Panc1 (cell line): ENCODE measurements around the gene ATAD2B. TPM values are rescaled to one million over a fixed set of nuclear protein-coding genes. Genes with fewer than 3 reads are reported as not detected.

Source experiments
- ATAC-seq: fragments of 200-7000 bp; cut with Tn5 transposase; 2 replicates; pipeline ENCODE4 v1.9.1; 2020; ENCODE audit warnings: mild to moderate bottlenecking, moderate library complexity
- BruUV-seq: library from RNA; stranded (reverse); fragments of 400-500 nt; replicated peaks from 2 replicates; lab custom pipeline; 2021; lab: Mats Ljungman, UMichigan
- CTCF ChIA-PET: fragments of 300-600 bp; sonication (Branson Sonifier 250); formaldehyde crosslinking; loops from one replicate; lab custom pipeline; 2022; ENCODE audit warnings: antibody characterized with exemption; lab: Charles Lee
- POLR2A ChIA-PET: fragments of 300-600 bp; sonication (Branson Sonifier 250); formaldehyde crosslinking; loops from one replicate; lab custom pipeline; 2022; ENCODE audit warnings: antibody characterized with exemption; lab: Charles Lee
- DNase-seq: peaks from one replicate; pipeline ENCODE4 v3.0.0-alpha.2; 2010; ENCODE audit warnings: low read depth, low spot score
- H3K27ac ChIP-seq: 2 replicates; pipeline ENCODE4 v1.5.1; 2011; ENCODE audit warnings: mild to moderate bottlenecking, low read length, inconsistent platforms
- H3K27me3 ChIP-seq: fragments of 200-500 bp; sonication (Bioruptor generic); 2 replicates; pipeline ENCODE4 v1.6.0; 2014; ENCODE audit warnings: low read length, inconsistent platforms; ENCODE audit not compliant: control insufficient read depth, insufficient read depth
- H3K36me3 ChIP-seq: fragments of 200-500 bp; sonication (Bioruptor generic); 2 replicates; pipeline ENCODE4 v1.5.1; 2014; ENCODE audit warnings: inconsistent platforms, mild to moderate bottlenecking, low read length, moderate library complexity; ENCODE audit not compliant: control insufficient read depth, insufficient read depth
- H3K4me1 ChIP-seq: 2 replicates; pipeline ENCODE4 v1.5.1; 2011; ENCODE audit warnings: inconsistent platforms, mild to moderate bottlenecking, low read length, moderate library complexity; ENCODE audit not compliant: control insufficient read depth, insufficient read depth
- H3K4me3 ChIP-seq, 2 experiments: 2 replicates each; pipeline ENCODE4 v1.5.1; 2011 to 2012; ENCODE audit warnings: low read depth in 2 of 2, low read length in 2 of 2, mild to moderate bottlenecking in 2 of 2, inconsistent platforms in 1 of 2, moderate library complexity in 1 of 2
- H3K9me3 ChIP-seq: fragments of 200-500 bp; sonication (Bioruptor generic); 2 replicates; pipeline ENCODE4 v1.5.1; 2014; ENCODE audit warnings: low read depth, mild to moderate bottlenecking, inconsistent platforms, low read length, moderate library complexity; ENCODE audit not compliant: control insufficient read depth, insufficient read depth
- POLR2AphosphoS5 ChIP-seq: IDR thresholded peaks from 2 replicates; pipeline ENCODE4 v1.6.1; 2012; ENCODE audit warnings: mild to moderate bottlenecking, low read depth, low read length, moderate library complexity
- SIN3A ChIP-seq: IDR thresholded peaks from 2 replicates; pipeline ENCODE4 v1.6.1; 2012; ENCODE audit warnings: low read depth, mild to moderate bottlenecking, low read length, moderate library complexity, borderline replicate concordance; ENCODE audit not compliant: insufficient read depth
- TCF7L2 ChIP-seq: IDR thresholded peaks from 2 replicates; pipeline ENCODE4 v1.6.1; 2011; ENCODE audit warnings: mild to moderate bottlenecking, low read depth, low read length, inconsistent platforms
- in situ Hi-C: cut with HindIII; loops from 2 replicates; pipeline ENCODE4 v1.10.0; 2016; ENCODE audit warnings: low sequenced_read_pairs, low pct_unique_long_range_greater_than_20kb
- intact Hi-C: fragments of 100-400 bp; cut with micrococcal nuclease; formaldehyde crosslinking; loops from one replicate; pipeline ENCODE4 v1.10.0; 2022; ENCODE audit not compliant: unreplicated experiment
- total RNA-seq: library from RNA; stranded (reverse); gene quantifications from one replicate; pipeline ENCODE4 v1.2.1, GENCODE V29; 2021; ENCODE audit not compliant: unreplicated experiment
- TF ChIP-seq, protein P1 (sequence below), 2 experiments: IDR thresholded peaks; 2 replicates each; pipeline ENCODE4 v1.6.1; 2011 to 2012; ENCODE audit warnings: low read depth in 2 of 2, control low read depth in 1 of 2, low read length in 1 of 2, mild to moderate bottlenecking in 1 of 2, moderate library complexity in 1 of 2; ENCODE audit not compliant: insufficient read depth in 1 of 2
- TF ChIP-seq, protein P2 (sequence below): fragments of 450-650 bp; IDR thresholded peaks from 2 replicates; pipeline ENCODE4 v1.5.1; 2017; ENCODE audit warnings: mild to moderate bottlenecking

The ATAD2B gene
- total RNA-seq, 1 experiment from 2014 or later: 17.9 TPM

DNA sequence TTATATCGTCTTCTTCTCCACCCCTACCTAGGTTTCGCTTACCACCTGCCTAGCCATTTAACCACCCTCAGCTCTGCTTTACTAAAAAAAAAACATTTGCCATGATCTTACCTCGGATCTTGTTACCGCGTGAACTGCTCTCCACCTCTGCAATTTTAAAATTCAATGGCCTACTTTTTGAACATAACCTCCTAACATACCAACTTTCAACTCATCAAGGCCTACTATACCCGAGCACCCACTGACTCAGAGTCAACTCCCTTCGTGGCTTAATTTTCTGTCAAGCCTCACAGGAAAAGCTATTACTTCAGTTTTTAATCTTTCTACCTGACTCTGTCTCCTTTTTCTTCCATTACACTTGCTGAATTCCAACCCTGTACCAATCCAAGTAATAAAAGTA, 55.7 kb downstream of the ATAD2B start:
- in situ Hi-C loops (no loop called here), intact Hi-C loops (no loop called here)
- TSS peak; percentile 40 for BruUV-seq
- Histone ChIP-seq H3K9me3 (no peaks in the 10 kb centered on the region), H3K36me3 (peaks cover 2% of the 10 kb centered on the region; the same call in 1 of the 2 replicates), H3K27ac (no peak overlapping the region), H3K27me3 (no peaks in the 10 kb centered on the region), H3K4me1 (no peaks in the 10 kb centered on the region), H3K4me3 (no peak overlapping the region)
- DNase-seq (no peak), ATAC-seq (no peak)
- ChIA-PET CTCF (no interaction called here), POLR2A (no interaction called here)
- no peak for TF ChIP-seq POLR2AphosphoS5
- TF ChIP-seq, protein P1, sequence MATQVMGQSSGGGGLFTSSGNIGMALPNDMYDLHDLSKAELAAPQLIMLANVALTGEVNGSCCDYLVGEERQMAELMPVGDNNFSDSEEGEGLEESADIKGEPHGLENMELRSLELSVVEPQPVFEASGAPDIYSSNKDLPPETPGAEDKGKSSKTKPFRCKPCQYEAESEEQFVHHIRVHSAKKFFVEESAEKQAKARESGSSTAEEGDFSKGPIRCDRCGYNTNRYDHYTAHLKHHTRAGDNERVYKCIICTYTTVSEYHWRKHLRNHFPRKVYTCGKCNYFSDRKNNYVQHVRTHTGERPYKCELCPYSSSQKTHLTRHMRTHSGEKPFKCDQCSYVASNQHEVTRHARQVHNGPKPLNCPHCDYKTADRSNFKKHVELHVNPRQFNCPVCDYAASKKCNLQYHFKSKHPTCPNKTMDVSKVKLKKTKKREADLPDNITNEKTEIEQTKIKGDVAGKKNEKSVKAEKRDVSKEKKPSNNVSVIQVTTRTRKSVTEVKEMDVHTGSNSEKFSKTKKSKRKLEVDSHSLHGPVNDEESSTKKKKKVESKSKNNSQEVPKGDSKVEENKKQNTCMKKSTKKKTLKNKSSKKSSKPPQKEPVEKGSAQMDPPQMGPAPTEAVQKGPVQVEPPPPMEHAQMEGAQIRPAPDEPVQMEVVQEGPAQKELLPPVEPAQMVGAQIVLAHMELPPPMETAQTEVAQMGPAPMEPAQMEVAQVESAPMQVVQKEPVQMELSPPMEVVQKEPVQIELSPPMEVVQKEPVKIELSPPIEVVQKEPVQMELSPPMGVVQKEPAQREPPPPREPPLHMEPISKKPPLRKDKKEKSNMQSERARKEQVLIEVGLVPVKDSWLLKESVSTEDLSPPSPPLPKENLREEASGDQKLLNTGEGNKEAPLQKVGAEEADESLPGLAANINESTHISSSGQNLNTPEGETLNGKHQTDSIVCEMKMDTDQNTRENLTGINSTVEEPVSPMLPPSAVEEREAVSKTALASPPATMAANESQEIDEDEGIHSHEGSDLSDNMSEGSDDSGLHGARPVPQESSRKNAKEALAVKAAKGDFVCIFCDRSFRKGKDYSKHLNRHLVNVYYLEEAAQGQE (IDR thresholded peaks at IDR 0.05; ENCODE audit: insufficient read depth in 1 of 2, low read depth in 2 of 2, low read length in 1 of 2): no peak
- TF ChIP-seq TCF7L2: no peak
- TF ChIP-seq, protein P2, sequence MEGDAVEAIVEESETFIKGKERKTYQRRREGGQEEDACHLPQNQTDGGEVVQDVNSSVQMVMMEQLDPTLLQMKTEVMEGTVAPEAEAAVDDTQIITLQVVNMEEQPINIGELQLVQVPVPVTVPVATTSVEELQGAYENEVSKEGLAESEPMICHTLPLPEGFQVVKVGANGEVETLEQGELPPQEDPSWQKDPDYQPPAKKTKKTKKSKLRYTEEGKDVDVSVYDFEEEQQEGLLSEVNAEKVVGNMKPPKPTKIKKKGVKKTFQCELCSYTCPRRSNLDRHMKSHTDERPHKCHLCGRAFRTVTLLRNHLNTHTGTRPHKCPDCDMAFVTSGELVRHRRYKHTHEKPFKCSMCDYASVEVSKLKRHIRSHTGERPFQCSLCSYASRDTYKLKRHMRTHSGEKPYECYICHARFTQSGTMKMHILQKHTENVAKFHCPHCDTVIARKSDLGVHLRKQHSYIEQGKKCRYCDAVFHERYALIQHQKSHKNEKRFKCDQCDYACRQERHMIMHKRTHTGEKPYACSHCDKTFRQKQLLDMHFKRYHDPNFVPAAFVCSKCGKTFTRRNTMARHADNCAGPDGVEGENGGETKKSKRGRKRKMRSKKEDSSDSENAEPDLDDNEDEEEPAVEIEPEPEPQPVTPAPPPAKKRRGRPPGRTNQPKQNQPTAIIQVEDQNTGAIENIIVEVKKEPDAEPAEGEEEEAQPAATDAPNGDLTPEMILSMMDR: no peak
- no peak for TF ChIP-seq SIN3A

DNA sequence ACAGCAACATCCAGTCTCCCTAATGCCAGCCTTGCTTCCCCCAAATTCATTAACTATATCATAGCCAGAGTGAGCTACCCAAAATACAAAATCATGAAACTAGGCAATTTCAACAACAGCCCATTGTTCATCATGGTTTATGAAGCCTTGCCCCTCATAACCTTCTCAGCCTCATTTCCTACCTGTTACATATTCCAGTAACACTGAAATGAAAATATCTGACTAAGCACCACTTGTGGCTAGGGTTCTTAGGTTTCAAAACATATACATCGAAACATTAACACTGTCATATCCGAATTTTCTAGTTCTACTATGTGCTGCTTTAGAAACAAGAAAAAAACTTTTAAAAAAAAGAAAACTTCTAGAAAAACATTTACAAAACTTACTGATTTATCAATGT, 59.5 kb downstream of the ATAD2B start:
- H3K27ac ChIP-seq: no peak overlapping the region
- ChIA-PET POLR2A (interaction anchor here (0.6 kb wide), 1 partner anchor 44 kb away, joined by 3 read pairs; no protein-coding TSS in a partner anchor), CTCF (no interaction called here)
- H3K4me1 ChIP-seq: no peaks in the 10 kb centered on the region
- H3K4me3 ChIP-seq: no peak overlapping the region
- in situ Hi-C loops (no loop called here), intact Hi-C loops (no loop called here)
- DNase-seq: no peak
- H3K27me3 ChIP-seq: no peaks in the 10 kb centered on the region
- BruUV-seq: no TSS peak
- 0 out of 2 replicates have a peak, but pooled peaks cover 2% of the 10 kb centered on the region for H3K36me3 ChIP-seq
- ATAC-seq: no peak
- H3K9me3 ChIP-seq: no peaks in the 10 kb centered on the region
- TF ChIP-seq, protein P2: no peak
- TF ChIP-seq POLR2AphosphoS5 (no peak), TCF7L2 (no peak), SIN3A (no peak)
- TF ChIP-seq, protein P1 (IDR thresholded peaks at IDR 0.05; ENCODE audit: insufficient read depth in 1 of 2, low read depth in 2 of 2, low read length in 1 of 2): no peak
